GM23248 (cell line): Measurements from ENCODE around the gene GNG2.

Experiments used
- EZH2 ChIP-seq: fragments of 200-600 bp; sonication (generic); IDR thresholded peaks from 2 replicates; pipeline ENCODE4 v1.6.1; 2018; ENCODE audit warnings: antibody characterized with exemption, mild to moderate bottlenecking; ENCODE audit not compliant: insufficient read depth, poor library complexity, severe bottlenecking
- EZH2phosphoT487 ChIP-seq: fragments of 200-600 bp; sonication (generic); IDR thresholded peaks from 2 replicates; pipeline ENCODE4 v1.6.1; 2018; ENCODE audit warnings: antibody characterized with exemption, moderate library complexity, mild to moderate bottlenecking, low read depth; ENCODE audit not compliant: insufficient read depth

GRCh38 chr14:51917193-51917592 lies 56.8 kb downstream of the GNG2 start:
- no peak for TF ChIP-seq EZH2
- TF ChIP-seq EZH2phosphoT487, result no peak
